GM12892 (cell line): ENCODE data around the gene MAP4K1.

Source experiments
- POLR2AphosphoS5 ChIP-seq: IDR thresholded peaks from 2 replicates; pipeline ENCODE4 v1.6.1; 2011; ENCODE audit warnings: low read depth, low read length, control low read depth
- TAF1 ChIP-seq: IDR thresholded peaks from 2 replicates; pipeline ENCODE4 v1.6.1; 2011; ENCODE audit warnings: low read depth, mild to moderate bottlenecking, control low read depth, low read length, borderline replicate concordance

DNA sequence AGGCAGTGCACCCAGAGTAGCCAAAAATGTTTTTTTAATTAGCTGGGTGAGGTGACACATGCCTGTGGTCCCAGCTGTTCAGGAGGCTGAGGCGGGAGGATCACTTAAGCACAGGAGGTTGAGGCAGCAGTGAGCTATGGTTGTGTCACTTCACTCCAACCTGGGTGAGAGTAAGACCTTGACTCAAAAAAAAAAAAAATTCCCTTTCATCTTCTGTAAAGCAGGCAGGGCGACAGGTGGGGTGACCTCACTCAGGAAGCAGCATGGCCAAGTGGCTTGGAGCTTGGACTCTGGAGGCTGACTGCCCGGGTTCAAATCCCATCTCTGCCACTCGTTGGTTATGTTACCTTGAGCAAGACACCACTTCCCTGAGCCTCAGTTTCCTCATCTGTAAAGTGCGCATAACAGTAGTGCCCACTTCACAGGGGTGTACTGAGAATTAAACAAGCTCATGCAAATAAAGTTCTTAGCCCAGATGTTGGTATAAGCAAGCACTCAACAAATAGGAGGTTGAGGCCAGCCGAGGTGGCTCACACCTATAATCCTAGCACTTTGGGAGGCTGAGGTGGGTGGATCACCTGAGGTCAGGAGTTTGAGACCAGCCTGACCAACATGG lies 48.3 kb downstream of the MAP4K1 start:
- no peak for TF ChIP-seq POLR2AphosphoS5
- no peak for TF ChIP-seq TAF1
